ENCODE results near the gene PROP1.

DNA sequence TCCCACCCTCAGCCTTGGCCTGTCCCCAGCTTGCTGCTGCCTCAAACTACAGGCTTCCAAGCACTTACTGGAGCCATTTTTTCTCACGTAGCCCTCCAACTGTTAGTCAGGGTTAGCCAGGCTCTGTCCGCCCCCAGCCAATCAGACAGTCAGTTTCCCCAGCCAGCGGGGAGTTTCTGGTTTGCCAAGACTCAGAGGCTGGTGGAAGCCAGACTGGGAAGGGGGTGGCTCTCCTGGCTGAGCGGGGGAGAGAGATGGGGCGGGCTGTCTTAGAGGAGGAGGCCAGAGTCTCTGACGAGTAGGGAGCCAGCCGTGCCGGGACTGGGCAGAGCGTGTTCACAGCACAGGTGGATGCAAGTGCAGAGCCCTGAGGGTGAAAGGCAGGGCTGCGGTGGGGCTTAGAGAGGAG, 15.3 kb downstream of the PROP1 start:
- TF ChIP-seq, protein P1, sequence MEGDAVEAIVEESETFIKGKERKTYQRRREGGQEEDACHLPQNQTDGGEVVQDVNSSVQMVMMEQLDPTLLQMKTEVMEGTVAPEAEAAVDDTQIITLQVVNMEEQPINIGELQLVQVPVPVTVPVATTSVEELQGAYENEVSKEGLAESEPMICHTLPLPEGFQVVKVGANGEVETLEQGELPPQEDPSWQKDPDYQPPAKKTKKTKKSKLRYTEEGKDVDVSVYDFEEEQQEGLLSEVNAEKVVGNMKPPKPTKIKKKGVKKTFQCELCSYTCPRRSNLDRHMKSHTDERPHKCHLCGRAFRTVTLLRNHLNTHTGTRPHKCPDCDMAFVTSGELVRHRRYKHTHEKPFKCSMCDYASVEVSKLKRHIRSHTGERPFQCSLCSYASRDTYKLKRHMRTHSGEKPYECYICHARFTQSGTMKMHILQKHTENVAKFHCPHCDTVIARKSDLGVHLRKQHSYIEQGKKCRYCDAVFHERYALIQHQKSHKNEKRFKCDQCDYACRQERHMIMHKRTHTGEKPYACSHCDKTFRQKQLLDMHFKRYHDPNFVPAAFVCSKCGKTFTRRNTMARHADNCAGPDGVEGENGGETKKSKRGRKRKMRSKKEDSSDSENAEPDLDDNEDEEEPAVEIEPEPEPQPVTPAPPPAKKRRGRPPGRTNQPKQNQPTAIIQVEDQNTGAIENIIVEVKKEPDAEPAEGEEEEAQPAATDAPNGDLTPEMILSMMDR (IDR thresholded peaks at IDR 0.05), result no peak
- TF ChIP-seq POLR2AphosphoS5 (IDR thresholded peaks at IDR 0.05), result no peak
